Activated CD4-positive, alpha-beta T cell treated with anti-CD3 and anti-CD28 coated beads, Interleukin-2, amount 10 ng/mL, durations not matched to agents 7 days and 5 days (primary cell): ENCODE measurements around the gene HEPACAM. TPM values are rescaled to one million over a fixed set of nuclear protein-coding genes. Genes with fewer than 3 reads are reported as not detected.

Experiments used
- CTCF ChIA-PET: fragments of 350-600 bp; sonication (Branson Sonifier 250); formaldehyde crosslinking; loops from one replicate; lab custom pipeline; 2021; ENCODE audit warnings: antibody characterized with exemption; lab: Charles Lee
- POLR2A ChIA-PET: fragments of 350-600 bp; sonication (Branson Sonifier 250); formaldehyde crosslinking; loops from one replicate; lab custom pipeline; 2021; ENCODE audit warnings: antibody characterized with exemption; lab: Charles Lee
- DNase-seq: peaks from one replicate; pipeline ENCODE4 v3.0.0-alpha.2; 2020
- H3K27ac Mint-ChIP-seq: one replicate; pipeline ENCODE4 v1.8.0; 2021; ENCODE audit warnings: mild to moderate bottlenecking, moderate library complexity, mixed read lengths
- H3K27me3 Mint-ChIP-seq: one replicate; pipeline ENCODE4 v1.8.0; 2021; ENCODE audit warnings: mixed read lengths
- H3K36me3 Mint-ChIP-seq: one replicate; pipeline ENCODE4 v1.8.0; 2021; ENCODE audit warnings: low read depth, mixed read lengths
- H3K4me1 Mint-ChIP-seq: one replicate; pipeline ENCODE4 v1.8.0; 2021; ENCODE audit warnings: mixed read lengths
- H3K4me3 Mint-ChIP-seq: one replicate; pipeline ENCODE4 v1.8.0; 2021; ENCODE audit warnings: mild to moderate bottlenecking, moderate library complexity, mixed read lengths
- H3K9me3 Mint-ChIP-seq: one replicate; pipeline ENCODE4 v1.8.0; 2021; ENCODE audit warnings: mixed read lengths
- total RNA-seq, 2 experiments: library from RNA; stranded (reverse); gene quantifications; one replicate each; pipeline ENCODE4 v1.2.3, GENCODE V29; 2021

The HEPACAM gene
- total RNA-seq, 2 experiments from 2014 or later = not detected

DNA sequence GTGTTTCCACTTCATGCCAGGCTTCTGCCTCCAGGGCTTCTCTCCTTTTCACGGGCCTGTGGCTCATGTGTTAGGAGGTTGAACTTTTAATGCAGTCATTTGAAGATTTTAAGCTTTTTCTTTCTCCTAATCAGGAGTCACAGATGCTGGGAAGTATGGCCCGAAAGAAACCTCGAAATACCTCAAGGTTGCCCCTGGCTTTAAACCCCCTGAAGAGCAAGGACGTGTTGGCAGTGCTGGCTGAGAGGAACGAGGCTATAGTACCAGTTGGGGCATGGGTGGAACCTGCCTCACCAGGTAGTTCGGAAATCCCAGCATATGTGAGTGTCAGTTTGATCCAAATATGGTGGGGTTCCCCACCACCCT is 18.7 kb upstream of the HEPACAM start:
- H3K4me1 Mint-ChIP-seq = peaks cover 15% of the 10 kb centered on the region
- no peak overlapping the region for H3K4me3 Mint-ChIP-seq
- no peak overlapping the region for H3K27ac Mint-ChIP-seq
- DNase-seq = no peak
- H3K9me3 Mint-ChIP-seq = no peaks in the 10 kb centered on the region
- CTCF ChIA-PET = interaction anchor here (1.3 to 1.5 kb wide), 4 partner anchors 35 to 172 kb away, joined by 4 to 5 read pairs (median 4); partner anchors contain the start of gene TMEM218
- no peaks in the 10 kb centered on the region for H3K27me3 Mint-ChIP-seq
- POLR2A ChIA-PET = no interaction called here
- H3K36me3 Mint-ChIP-seq = peaks cover 13% of the 10 kb centered on the region

- Mint-ChIP-seq H3K4me3 (no peak within 1 kb of the TSS), H3K27ac (no peak within 1 kb of the TSS), H3K9me3 (no peaks in the 10 kb centered on the region), H3K4me1 (peaks cover 20% of the 10 kb centered on the region), H3K36me3 (peaks cover 18% of the 10 kb centered on the region), H3K27me3 (no peaks in the 10 kb centered on the region)
- peak; percentile 97 for DNase-seq
- POLR2A ChIA-PET = interaction anchor here (0.6 to 1.1 kb wide), 2 partner anchors 78 to 165 kb away, joined by 3 to 4 read pairs; no protein-coding TSS in a partner anchor
- CTCF ChIA-PET = interaction anchor here (0.9 to 1.8 kb wide), 10 partner anchors 12 to 213 kb away, joined by 3 to 6 read pairs (median 4); partner anchors contain the start of genes HEPACAM, ROBO4 and TMEM218
Measured at GRCh38 chr11:124953753-124954589, 18.1 kb upstream of the HEPACAM start, which contains the start of gene CCDC15. TSS of gene CCDC15 (plus strand) at chr11:124954202. CDS start at chr11:124954733, 531 bp downstream.

- POLR2A ChIA-PET = no interaction called here
- Mint-ChIP-seq H3K36me3 (peaks cover 28% of the 10 kb centered on the region), H3K9me3 (peaks cover 11% of the 10 kb centered on the region)
Measured at GRCh38 chr11:124951341-124951740, 15.5 kb upstream of the HEPACAM start.

GRCh38 chr11:124950601-124951330 is 14.9 kb upstream of the HEPACAM start:
- peak; percentile 63 for DNase-seq
- ChIA-PET POLR2A (no interaction called here), CTCF (interaction anchor here (1.2 to 1.7 kb wide), 2 partner anchors 9 to 18 kb away, joined by 3 to 4 read pairs; no protein-coding TSS in a partner anchor)
- H3K9me3 Mint-ChIP-seq = peaks cover 11% of the 10 kb centered on the region
- H3K36me3 Mint-ChIP-seq = peaks cover 26% of the 10 kb centered on the region
- H3K27me3 Mint-ChIP-seq = peaks cover 1% of the 10 kb centered on the region
- no peak overlapping the region for H3K4me3 Mint-ChIP-seq
- H3K4me1 Mint-ChIP-seq = peaks cover 19% of the 10 kb centered on the region
- H3K27ac Mint-ChIP-seq = no peak overlapping the region

More at GRCh38 chr11:124951341-124951740, 15.5 kb upstream of the HEPACAM start:
- Mint-ChIP-seq H3K27ac (no peak overlapping the region), H3K27me3 (peaks cover 1% of the 10 kb centered on the region), H3K4me1 (peaks cover 22% of the 10 kb centered on the region), H3K4me3 (no peak overlapping the region)
- DNase-seq = no peak
- CTCF ChIA-PET = interaction anchor here (1.2 to 1.7 kb wide), 2 partner anchors 8 to 19 kb away, joined by 3 to 4 read pairs; no protein-coding TSS in a partner anchor

DNA sequence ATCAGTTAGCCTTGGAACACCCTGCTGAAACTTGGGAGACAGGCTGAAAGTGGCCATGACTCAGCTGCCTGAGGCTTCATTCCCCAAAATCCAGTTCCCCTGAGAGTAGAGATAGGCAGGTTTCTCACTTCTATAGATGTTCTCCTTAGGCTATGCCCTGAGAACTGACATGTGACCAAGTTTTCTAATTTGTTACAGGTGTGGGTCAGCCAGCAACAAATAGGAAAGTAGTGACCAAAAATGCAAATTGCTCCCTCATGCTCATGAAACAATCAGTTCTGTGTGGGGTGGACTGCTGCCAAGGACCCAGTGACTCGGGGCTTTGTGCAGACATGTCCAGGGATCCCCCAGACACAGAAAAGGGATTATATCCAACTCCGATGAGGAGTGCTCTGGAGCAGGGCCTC is 10.9 kb upstream of the HEPACAM start:
- Mint-ChIP-seq H3K27ac (no peak overlapping the region), H3K36me3 (peaks cover 24% of the 10 kb centered on the region), H3K9me3 (peaks cover 11% of the 10 kb centered on the region), H3K4me3 (no peak overlapping the region), H3K4me1 (peaks cover 22% of the 10 kb centered on the region), H3K27me3 (peaks cover 3% of the 10 kb centered on the region)
- DNase-seq = no peak
- CTCF ChIA-PET = no interaction called here
- POLR2A ChIA-PET = no interaction called here

DNA sequence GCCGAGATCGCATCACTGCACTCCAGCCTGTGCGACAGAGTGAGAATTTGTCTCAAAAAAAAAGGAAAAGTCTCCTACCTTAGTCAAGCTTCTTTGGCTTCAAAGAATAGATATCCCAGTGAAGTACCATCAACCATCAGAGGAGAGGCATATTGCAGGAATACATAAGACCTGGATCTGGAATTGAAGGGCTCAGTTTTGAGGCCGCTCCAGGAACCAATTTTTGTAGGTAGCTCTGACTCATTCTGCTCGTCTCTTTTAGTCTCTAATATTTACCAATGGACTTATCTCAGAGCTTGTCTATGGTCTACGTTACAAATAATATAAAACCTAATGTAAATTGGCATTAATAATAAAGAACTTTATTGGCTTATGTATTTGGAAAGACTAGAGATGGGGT is 10.0 kb upstream of the HEPACAM start:
- POLR2A ChIA-PET = no interaction called here
- peaks cover 22% of the 10 kb centered on the region for H3K4me1 Mint-ChIP-seq
- H3K4me3 Mint-ChIP-seq = no peak overlapping the region

DNA sequence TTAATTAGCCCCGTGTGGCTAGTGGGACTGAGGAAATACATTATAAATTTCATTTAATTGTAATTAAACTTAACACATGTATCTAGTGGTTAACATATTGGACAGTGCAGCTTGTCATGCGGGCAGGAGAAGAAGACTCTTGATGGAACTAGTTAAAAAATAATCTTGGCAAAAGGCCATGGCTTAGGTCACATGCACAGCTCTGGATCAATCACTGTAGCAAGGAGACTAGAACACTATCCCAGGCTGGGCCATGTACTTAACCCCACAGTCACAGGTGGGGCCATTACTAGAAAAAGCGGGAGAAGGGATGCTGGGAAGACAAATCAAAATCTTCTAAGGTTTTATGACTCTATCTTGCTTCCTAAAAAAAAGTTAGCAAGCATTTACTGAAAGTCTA is 8.7 kb upstream of the HEPACAM start:
- H3K36me3 Mint-ChIP-seq = peaks cover 21% of the 10 kb centered on the region
- no peak overlapping the region for H3K4me3 Mint-ChIP-seq
- no peak for DNase-seq
- H3K4me1 Mint-ChIP-seq = peaks cover 21% of the 10 kb centered on the region
- peaks cover 3% of the 10 kb centered on the region for H3K27me3 Mint-ChIP-seq
- ChIA-PET CTCF (no interaction called here), POLR2A (no interaction called here)
- no peak overlapping the region for H3K27ac Mint-ChIP-seq
- peaks cover 11% of the 10 kb centered on the region for H3K9me3 Mint-ChIP-seq

More for the DNA sequence above, 10.0 kb upstream of the HEPACAM start:
- no peak for DNase-seq
- CTCF ChIA-PET = interaction anchor here (0.7 kb wide), 1 partner anchor 75 kb away, joined by 3 read pairs; no protein-coding TSS in a partner anchor
- Mint-ChIP-seq H3K36me3 (peaks cover 24% of the 10 kb centered on the region), H3K9me3 (peaks cover 11% of the 10 kb centered on the region), H3K27ac (no peak overlapping the region), H3K27me3 (peaks cover 3% of the 10 kb centered on the region)

- Mint-ChIP-seq H3K4me1 (peaks cover 16% of the 10 kb centered on the region), H3K4me3 (no peak overlapping the region), H3K27me3 (peaks cover 3% of the 10 kb centered on the region), H3K9me3 (peaks cover 10% of the 10 kb centered on the region), H3K36me3 (peaks cover 15% of the 10 kb centered on the region), H3K27ac (no peak overlapping the region)
- ChIA-PET POLR2A (no interaction called here), CTCF (interaction anchor here (1.2 kb wide), 1 partner anchor 9 kb away, joined by 4 read pairs; no protein-coding TSS in a partner anchor)
- DNase-seq = no peak
Measured at GRCh38 chr11:124943741-124944140, 7.9 kb upstream of the HEPACAM start.

DNA sequence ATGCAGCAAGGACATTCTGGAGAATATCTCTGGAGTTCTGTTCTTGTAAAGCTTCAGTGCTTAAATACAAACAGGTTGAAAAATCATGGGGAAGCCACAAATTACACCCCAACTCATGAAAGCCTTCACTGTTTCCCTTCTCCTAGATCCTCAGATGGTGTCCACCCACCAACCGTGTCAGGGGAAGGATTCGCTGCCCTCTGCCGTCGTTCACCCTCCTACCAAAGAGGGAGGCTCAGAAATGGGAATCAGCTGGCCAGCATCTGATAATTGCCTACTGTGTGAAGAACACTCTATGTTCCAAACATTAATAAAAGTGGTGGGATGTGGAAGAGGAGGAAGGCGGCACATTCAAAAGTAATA is 7.4 kb upstream of the HEPACAM start:
- H3K27ac Mint-ChIP-seq = no peak overlapping the region
- H3K4me3 Mint-ChIP-seq = no peak overlapping the region
- DNase-seq = no peak
- H3K9me3 Mint-ChIP-seq = peaks cover 5% of the 10 kb centered on the region
- ChIA-PET POLR2A (interaction anchor here (0.7 kb wide), 1 partner anchor 815 kb away, joined by 3 read pairs; no protein-coding TSS in a partner anchor), CTCF (interaction anchor here (1.2 kb wide), 1 partner anchor 9 kb away, joined by 4 read pairs; no protein-coding TSS in a partner anchor)
- H3K27me3 Mint-ChIP-seq = peaks cover 1% of the 10 kb centered on the region
- peaks cover 10% of the 10 kb centered on the region for H3K36me3 Mint-ChIP-seq
- peaks cover 12% of the 10 kb centered on the region for H3K4me1 Mint-ChIP-seq

DNA sequence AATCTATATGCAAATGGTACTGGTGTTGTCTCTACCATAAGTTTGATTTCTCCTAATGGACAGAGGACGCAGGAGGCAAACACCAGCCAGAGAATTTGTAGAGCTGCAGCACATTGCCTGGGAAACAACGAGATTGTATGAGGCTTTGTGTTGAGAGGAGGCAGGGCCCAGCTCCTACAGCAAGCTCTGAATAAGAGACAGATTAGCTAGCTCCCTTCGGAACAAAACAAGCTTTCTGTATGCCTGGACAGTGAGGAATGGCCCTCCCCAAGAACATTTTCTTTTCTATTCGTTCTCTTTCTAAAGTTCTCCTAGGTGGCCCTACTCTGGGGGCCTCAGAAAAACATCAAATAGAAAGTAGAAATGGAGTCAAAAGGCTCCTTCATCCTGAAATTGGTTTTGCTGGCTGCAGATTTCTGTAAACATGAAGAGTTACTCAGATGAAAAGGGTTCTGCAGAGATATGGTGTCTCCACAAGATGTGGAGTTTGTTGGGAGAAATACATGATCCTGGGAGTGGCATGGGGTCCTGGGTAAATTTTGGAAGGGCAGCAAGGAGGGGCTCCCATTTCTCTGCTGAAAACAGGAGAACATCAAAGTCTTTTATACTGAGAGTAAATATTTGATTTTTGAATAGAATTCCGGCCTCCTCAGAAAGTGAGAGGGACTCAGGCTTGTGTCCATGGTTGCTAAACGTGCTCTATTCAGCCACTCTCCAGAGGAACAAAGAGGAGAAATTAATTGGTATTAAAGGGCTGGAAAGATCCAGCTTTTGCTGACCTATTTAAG is 6.8 kb upstream of the HEPACAM start:
- ChIA-PET POLR2A (interaction anchor here (0.7 kb wide), 1 partner anchor 814 kb away, joined by 3 read pairs; no protein-coding TSS in a partner anchor), CTCF (interaction anchor here (0.9 kb wide), 1 partner anchor 11 kb away, joined by 5 read pairs; the partner anchor contains the start of gene CCDC15)
- H3K27me3 Mint-ChIP-seq = peaks cover 1% of the 10 kb centered on the region
- peak overlapping the region; percentile 19 for H3K27ac Mint-ChIP-seq
- H3K4me3 Mint-ChIP-seq = no peak overlapping the region
- H3K36me3 Mint-ChIP-seq = peaks cover 4% of the 10 kb centered on the region
- no peak for DNase-seq
- peaks cover 12% of the 10 kb centered on the region for H3K4me1 Mint-ChIP-seq
- H3K9me3 Mint-ChIP-seq = peaks cover under 1% of the 10 kb centered on the region

DNA sequence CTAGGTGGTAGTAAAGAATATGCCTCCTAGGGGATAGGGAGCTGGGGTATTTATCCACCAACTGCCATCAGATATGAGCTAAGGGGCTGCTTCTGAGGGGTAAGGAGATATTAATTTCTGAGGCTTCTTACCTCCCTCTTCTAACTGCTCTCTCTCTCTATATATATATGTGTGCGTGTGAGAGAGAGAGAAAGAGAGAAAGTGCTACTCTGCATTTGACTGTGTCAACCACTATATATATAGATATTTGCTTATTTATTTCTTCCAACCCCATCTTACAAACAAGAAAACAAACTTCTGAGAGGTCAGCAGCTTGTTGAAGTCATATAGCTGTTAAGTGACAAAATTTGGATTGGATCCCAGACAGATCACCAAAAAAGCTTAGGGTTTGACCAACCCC is 5.9 kb upstream of the HEPACAM start:
- POLR2A ChIA-PET = no interaction called here
- Mint-ChIP-seq H3K9me3 (no peaks in the 10 kb centered on the region), H3K4me1 (peaks cover 12% of the 10 kb centered on the region), H3K4me3 (no peak overlapping the region), H3K27me3 (peaks cover 7% of the 10 kb centered on the region), H3K36me3 (peaks cover 3% of the 10 kb centered on the region), H3K27ac (no peak overlapping the region)
- CTCF ChIA-PET = interaction anchor here (0.5 to 1.7 kb wide), 4 partner anchors 8 to 99 kb away, joined by 3 to 5 read pairs (median 4); partner anchors contain the start of gene CCDC15
- DNase-seq = no peak
